HG03097 (cell line): Measurements from ENCODE around the gene RAB11FIP3.
"Not testable (repeated sequence)": the region's sequence is repeated elsewhere in the genome, so short reads cannot be mapped to it uniquely, and the experiment has no call there.

ENCODE experiments used
- ATAC-seq: cut with Tn5 transposase; IDR thresholded peaks from one replicate; pipeline ENCODE4 v1.9.1; 2021; ENCODE audit not compliant: unreplicated experiment, low FRiP score

Gene RAB11FIP3

GRCh38 chr16:415170-415498 lies 10.3 kb upstream of the RAB11FIP3 start:
- not testable (repeated sequence) for ATAC-seq

- ATAC-seq = not testable (repeated sequence)
These were observed 3.3 kb upstream of the RAB11FIP3 start for GRCh38 chr16:422179-422578.

- no peak for ATAC-seq
These were observed 1.3 kb upstream of the RAB11FIP3 start for GRCh38 chr16:424033-424622.

DNA sequence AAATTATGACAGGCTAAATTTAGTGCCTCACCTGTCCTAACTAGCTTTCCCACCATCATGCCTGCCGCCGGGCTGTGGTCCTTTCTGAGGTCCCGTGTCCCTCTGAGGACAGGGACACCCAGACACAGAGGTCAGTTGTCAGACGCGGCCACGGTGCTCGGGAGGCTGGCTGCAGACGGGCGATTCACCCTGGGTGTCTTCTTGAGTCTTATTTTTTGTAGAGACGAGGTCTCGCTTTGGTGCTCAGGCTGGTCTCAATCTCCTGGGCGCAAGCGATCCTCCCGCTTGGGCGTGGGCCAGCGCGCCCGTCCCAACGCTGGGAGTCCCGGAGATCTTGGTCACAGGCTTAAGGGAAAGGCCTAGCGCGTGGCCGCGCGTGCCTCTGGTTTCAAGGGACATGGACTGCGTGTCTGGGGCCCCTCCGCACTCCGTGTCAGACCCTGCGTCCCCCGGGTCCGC lies 797 bp upstream of the RAB11FIP3 start:
- peak; percentile 14 for ATAC-seq

GRCh38 chr16:425740-426114 lies 278 bp downstream of the RAB11FIP3 start:
- ATAC-seq = peak; percentile 31

DNA sequence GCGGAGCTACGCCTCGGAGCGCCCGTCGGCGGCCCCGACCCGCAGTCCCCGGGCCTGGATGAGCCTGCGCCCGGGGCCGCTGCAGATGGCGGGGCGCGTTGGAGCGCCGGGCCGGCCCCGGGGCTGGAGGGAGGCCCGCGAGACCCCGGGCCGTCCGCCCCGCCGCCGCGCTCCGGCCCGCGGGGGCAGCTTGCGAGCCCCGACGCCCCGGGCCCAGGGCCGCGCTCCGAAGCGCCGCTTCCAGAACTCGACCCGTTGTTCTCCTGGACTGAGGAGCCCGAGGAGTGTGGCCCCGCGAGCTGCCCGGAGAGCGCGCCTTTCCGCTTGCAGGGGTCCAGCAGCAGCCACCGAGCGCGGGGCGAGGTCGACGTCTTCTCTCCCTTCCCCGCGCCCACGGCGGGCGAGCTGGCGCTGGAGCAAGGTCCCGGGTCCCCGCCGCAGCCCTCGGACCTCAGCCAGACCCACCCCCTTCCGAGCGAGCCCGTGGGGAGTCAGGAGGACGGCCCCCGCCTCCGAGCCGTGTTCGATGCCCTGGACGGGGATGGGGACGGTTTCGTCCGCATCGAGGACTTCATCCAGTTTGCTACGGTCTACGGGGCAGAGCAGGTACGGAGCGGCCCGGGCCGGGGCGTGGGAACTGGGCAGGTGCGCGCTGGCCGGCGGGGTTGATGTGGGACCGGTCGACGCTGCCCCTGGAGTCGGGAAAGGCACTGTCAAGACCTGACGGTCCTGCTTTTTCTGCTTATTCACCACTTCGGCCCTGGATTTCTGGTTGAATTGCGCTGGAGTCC lies 861 bp downstream of the RAB11FIP3 start:
- ATAC-seq = peak; percentile 5

- no peak for ATAC-seq
These were observed 1.4 kb downstream of the RAB11FIP3 start for GRCh38 chr16:426906-427249.

DNA sequence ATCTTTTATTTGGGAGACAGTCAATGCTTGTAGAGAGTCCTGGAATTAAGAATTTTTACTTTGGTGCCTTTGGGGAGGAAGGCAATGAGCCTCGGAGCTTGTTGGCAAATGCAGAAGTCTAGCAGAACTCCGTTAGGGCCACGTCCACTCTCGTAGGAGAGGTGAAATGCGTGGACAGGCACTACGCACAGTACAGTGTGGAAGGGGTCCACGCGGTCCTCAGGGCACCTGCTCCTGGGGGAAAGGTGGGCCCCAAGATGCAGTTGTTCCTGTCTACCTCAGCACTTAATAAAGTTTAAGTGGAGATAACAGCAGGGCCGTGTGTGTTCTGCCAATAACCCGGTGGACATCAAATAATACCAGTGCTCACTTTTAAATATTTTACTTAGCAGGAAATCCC lies 1.8 kb downstream of the RAB11FIP3 start:
- no peak for ATAC-seq

- no peak for ATAC-seq
These were observed 5.5 kb downstream of the RAB11FIP3 start for GRCh38 chr16:430904-431303.

- no peak for ATAC-seq
These were observed 15.2 kb downstream of the RAB11FIP3 start for GRCh38 chr16:440627-441026.

GRCh38 chr16:441447-441846 lies 16.0 kb downstream of the RAB11FIP3 start:
- ATAC-seq = no peak

DNA sequence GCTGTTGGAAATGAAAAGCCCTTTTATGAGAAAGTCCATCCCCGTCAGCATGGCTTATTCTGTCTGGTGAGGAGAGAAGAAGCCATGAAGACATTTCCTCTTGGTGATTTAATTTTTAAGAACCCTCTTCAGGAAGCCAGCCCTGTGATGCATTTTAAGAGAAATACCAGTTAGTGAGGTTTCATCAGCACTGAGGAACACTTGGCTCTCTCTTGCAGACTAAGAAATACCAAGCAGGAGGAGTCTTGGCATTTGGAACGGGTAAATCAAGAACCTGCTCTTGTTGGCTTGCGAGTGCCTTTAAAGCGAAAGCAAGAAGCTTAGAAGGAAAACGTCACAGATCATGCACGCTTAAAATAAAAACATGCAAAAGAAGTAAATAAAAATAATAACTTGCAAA lies 17.5 kb downstream of the RAB11FIP3 start:
- ATAC-seq = no peak

- no peak for ATAC-seq
These were observed 18.6 kb downstream of the RAB11FIP3 start for GRCh38 chr16:444027-444426.

DNA sequence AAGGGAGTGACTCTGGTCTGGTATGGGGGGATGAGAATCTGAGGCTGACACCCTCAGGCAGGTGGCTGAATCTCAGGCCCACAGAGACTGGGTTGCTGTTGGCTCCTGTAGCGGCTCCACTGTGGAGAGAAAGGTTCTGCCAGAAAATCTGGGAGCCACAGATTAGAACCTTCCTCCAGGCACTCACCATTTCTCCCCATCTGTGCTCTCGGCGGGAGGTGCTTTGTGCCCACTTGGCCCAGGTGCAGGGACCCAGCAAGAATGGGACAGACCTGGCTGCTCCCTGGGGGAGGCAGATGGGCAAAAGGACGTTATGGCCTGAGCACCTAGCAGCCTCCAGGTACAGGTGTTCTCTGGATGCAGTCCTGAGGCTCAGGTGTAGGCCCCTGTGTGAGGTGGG lies 20.1 kb downstream of the RAB11FIP3 start:
- ATAC-seq = no peak

DNA sequence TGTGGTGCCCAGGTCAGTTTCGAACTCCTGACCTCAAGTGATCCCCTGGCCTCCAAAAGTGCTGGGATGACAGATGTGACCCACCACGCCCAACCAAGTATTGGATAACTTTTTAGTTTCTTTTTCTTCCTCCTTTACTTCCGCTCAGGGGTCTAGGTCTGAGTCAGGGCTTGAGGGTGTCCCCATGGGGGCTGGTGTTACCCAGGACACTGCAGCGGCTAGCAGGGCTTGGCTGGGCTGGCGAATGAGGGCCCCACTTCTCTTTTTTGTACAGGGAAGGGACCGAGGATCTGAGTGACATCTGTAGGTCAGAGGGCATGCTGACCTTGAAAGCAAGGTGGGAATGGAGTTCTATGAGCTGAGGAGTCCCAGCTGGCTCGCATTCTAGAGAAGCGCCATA lies 24.9 kb downstream of the RAB11FIP3 start:
- no peak for ATAC-seq

GRCh38 chr16:450785-451512 lies 25.5 kb downstream of the RAB11FIP3 start:
- no peak for ATAC-seq

DNA sequence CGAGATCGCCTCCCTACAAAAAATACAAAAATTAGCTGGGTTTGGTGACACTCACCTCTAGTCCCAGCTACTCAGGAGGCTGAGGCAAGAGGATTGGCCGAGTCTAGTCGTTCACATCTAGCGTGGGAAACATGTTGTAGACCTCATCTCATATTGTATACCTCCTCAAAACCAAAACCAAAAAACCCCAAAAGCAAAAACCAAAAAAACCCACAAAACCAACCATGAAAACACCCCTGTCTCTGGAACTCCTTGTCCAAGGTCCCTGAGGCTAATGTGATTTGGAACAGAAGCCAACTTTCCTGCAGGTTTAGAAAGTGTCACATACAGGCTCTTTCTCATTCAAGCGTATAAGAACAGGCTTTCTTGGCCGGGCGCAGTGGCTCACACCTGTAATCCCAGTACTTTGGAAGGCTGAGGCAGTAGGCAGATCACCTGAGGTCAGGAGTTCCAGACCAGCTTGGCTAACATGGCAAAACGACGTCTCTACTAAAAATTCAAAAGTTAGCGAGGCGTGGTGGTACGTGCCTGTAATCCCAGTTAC lies 29.0 kb downstream of the RAB11FIP3 start:
- no peak for ATAC-seq

GRCh38 chr16:455453-455852 lies 30.0 kb downstream of the RAB11FIP3 start:
- ATAC-seq = no peak

GRCh38 chr16:456891-457483 lies 31.5 kb downstream of the RAB11FIP3 start:
- ATAC-seq = no peak

- ATAC-seq = no peak
These were observed 32.4 kb downstream of the RAB11FIP3 start for GRCh38 chr16:457732-458400.

DNA sequence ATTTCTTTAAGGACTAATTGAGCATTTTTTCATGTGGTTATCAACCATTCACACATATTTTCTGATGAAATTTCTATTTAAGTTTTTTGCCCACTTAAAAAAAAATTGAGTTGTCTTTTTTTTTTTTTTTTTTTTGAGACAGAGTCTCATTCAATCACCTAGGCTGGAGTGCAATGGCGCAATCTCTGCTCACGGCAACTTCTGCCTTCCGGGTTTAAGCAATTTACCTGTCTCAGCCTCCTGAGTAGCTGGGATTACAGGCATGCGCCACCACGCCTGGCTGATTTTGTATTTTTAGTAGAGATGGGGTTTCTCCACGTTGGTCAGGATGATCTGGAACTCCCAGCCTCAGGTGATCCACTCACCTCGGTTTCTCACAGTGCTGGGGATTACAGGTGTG lies 34.3 kb downstream of the RAB11FIP3 start:
- ATAC-seq = no peak
